ENCODE measurements around the gene CEP112. TPM values are rescaled to one million over a fixed set of nuclear protein-coding genes. Genes with fewer than 3 reads are reported as not detected.

Gene CEP112
- total and polyA plus RNA-seq, 2 donors (not counting 3 experiments of a cell fraction or from before 2014, with no cell fraction given) = 1.5 to 25.3 TPM

DNA sequence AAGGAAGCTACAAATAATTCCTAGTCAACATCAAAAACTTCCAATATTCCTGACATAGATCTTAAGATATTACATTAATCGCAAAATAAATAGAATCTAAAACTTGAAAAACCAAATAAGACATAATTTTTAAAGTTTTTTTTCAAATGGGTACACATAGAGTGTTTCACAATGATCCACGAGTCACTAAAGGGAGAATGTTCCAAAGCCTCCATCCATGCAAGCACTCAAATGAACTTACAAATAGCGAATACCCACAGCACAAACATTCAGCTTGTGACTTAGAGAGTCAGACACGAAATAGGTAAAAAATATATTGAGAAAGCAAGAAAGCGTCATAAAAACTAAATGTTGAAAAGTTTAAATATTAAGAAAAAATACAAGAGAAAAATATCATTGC lies 65.7 kb downstream of the CEP112 start:
- peaks cover 0 to 2% of the 10 kb centered on the region in 2 experiments for H3K36me3 ChIP-seq (ENCODE audit: control insufficient read depth in 2 of 2, extremely low read depth in 1 of 2, insufficient read depth in 2 of 2, low read length in 2 of 2)
- H3K9me3 ChIP-seq (replicated peaks; ENCODE audit: control insufficient read depth, insufficient read depth, low read length) = no peaks in the 10 kb centered on the region
- no peaks in the 10 kb centered on the region for H3K4me1 ChIP-seq (ENCODE audit: control insufficient read depth, extremely low read depth, insufficient read depth, low read length)
- H3K4me2 ChIP-seq (ENCODE audit: insufficient read depth, low read length) = no peak overlapping the region
- H3K79me2 ChIP-seq (ENCODE audit: control insufficient read depth, insufficient read depth, low read length) = no peaks in the 10 kb centered on the region
- ChIA-PET CTCF (no interaction called here), POLR2A (no interaction called here)
- TF ChIP-seq POLR2AphosphoS5 (IDR thresholded peaks at IDR 0.05; ENCODE audit: insufficient read depth, low read depth, low read length) (no peak), EZH2 (IDR thresholded peaks at IDR 0.05; ENCODE audit: borderline replicate concordance, low read depth, low read length, severe bottlenecking) (no peak), GATA2 (IDR thresholded peaks at IDR 0.05; ENCODE audit: insufficient read depth, insufficient read length, low read depth, low read length) (no peak), FOS (IDR thresholded peaks at IDR 0.05; ENCODE audit: borderline replicate concordance, insufficient read depth, low read length) (no peak), MYC (IDR thresholded peaks at IDR 0.05; ENCODE audit: low read depth, low read length) (no peak), POLR2A (IDR thresholded peaks at IDR 0.05; ENCODE audit: low read depth, low read length) (no peak)
- TF ChIP-seq, protein P1, sequence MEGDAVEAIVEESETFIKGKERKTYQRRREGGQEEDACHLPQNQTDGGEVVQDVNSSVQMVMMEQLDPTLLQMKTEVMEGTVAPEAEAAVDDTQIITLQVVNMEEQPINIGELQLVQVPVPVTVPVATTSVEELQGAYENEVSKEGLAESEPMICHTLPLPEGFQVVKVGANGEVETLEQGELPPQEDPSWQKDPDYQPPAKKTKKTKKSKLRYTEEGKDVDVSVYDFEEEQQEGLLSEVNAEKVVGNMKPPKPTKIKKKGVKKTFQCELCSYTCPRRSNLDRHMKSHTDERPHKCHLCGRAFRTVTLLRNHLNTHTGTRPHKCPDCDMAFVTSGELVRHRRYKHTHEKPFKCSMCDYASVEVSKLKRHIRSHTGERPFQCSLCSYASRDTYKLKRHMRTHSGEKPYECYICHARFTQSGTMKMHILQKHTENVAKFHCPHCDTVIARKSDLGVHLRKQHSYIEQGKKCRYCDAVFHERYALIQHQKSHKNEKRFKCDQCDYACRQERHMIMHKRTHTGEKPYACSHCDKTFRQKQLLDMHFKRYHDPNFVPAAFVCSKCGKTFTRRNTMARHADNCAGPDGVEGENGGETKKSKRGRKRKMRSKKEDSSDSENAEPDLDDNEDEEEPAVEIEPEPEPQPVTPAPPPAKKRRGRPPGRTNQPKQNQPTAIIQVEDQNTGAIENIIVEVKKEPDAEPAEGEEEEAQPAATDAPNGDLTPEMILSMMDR (IDR thresholded peaks at IDR 0.05; ENCODE audit: extremely low read depth in 1 of 2, insufficient read depth in 1 of 2, low read depth in 1 of 2, low read length in 2 of 2) = no peak
- H3K27ac ChIP-seq (ENCODE audit: insufficient read depth, low read depth, low read length) = no peak overlapping the region
- H3K9ac ChIP-seq (replicated peaks; ENCODE audit: extremely low read depth, insufficient read depth, low read length) = no peak overlapping the region
- no TSS peak for BruUV-seq (replicated peaks)
- no peak overlapping the region for H2AFZ ChIP-seq (ENCODE audit: low read depth, low read length)
- dilution Hi-C loops (cut with MboI; ENCODE audit: extremely low pct_ligation_motif_present, low sequenced_read_pairs) (no loop called here), intact Hi-C loops (cut with micrococcal nuclease) (no loop called here)
- peaks cover 2% of the 10 kb centered on the region for H3K9me1 ChIP-seq (replicated peaks; ENCODE audit: control insufficient read depth, extremely low read depth, insufficient read depth, low read length)
- H3K27me3 ChIP-seq (ENCODE audit: control insufficient read depth in 2 of 2, insufficient read depth in 2 of 2, low read length in 2 of 2) = no peaks in the 10 kb centered on the region
- DNase-seq (ENCODE audit: low read depth, low spot score) (no peak), FAIRE-seq (no peak)
- H4K20me1 ChIP-seq (replicated peaks; ENCODE audit: control insufficient read depth, extremely low read depth, insufficient read depth, low read length) = no peaks in the 10 kb centered on the region
- H3K4me3 ChIP-seq (replicated peaks in 1 of 3; ENCODE audit: insufficient read depth in 1 of 3, low read depth in 1 of 3, low read length in 3 of 3) = no peak overlapping the region

All from endothelial cell of umbilical vein (primary cell).